Measurements from ENCODE around the gene EFNA1.
"Not testable (repeated sequence)": the region's sequence is repeated elsewhere in the genome, so short reads cannot be mapped to it uniquely, and the experiment has no call there.

Gene EFNA1

DNA sequence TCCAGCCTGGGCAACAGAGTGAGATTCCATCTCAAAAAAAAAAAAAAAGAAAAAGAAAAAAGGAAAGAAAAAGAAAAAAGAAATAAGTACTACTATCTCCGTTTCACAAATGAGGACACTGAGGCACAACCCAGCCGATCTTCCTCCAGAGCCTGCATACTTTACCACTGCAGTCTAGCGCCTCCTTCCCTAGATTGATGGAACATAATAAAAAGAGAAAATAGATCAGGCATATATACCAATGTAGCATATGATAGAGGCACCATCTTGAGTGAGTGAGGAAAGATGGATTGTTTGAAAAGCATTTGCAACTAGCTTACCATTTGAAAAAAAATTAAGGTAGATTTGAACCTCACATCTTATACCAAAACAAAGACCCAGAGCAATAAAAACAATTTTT lies 17.8 kb downstream of the EFNA1 start:
- no peak for DNase-seq (ENCODE audit: low read depth)

DNA sequence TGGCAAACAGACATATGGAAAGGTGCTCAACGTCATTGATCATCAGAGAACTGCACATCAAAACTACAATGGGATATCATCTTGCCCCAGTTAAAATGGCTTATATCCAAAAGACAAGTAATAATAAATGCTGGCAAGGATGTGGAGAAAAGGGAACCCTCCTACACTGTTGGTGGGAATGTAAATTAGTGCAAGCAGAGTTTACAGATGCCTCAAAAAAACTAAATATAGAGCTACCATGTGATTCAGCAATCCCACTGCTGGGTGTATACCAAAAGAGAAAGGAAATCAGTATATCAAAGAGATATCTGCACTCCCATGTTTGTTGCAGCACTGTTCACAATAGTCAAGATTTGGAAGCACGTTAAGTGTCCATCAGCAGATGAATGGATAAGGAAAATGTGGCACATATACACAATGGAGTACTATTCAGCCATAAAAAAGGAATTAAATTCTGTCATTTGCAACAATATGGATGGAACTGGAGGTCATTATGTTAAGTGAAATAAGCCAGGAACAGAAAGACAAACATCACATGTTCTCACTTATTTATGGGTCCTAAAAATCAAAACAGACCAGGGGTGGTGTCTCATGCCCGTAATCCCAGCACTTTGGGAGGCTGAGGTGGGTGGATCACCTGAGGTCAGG lies 28.4 kb downstream of the EFNA1 start:
- DNase-seq (ENCODE audit: low read depth), result not testable (repeated sequence)

DNA sequence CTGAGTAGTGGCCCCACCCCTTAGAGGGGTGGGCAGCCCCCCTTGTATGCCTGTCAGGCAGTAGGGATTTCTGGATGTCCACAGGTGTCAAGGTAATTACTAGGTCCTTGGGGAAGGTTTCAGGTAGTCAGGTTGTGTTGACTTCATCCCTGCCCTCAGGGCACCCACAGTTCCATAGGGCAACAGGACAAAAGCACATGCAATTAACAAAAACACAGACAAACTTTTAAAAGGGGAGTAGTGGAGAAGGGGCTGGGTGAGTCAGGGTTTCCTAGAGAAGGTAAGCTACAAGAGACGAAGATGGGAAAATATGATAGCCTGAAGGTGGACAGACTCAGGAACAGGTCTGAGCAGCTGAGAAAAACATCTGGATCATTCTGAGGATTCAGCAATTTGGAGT lies 31.3 kb downstream of the EFNA1 start:
- no peak for DNase-seq (ENCODE audit: low read depth)

DNA sequence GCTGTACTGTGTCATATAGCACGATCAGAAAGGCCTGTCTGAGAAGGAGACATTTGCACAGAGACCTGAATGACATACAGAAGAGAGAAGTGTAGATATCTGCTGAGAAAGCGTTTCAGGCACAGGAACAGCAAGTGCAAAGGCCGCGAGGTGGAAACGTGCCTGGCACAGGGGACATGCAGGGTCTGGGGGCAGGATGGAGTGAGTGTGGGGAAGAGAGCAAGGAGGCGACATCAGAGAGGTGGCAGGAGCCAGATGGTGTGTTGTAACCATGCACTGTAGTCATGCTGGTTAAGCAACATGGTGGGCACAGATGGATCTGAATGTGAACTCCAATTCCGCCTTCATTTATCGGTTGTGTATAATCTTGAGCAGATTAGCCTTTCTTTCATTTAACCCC lies 32.5 kb downstream of the EFNA1 start:
- no peak for DNase-seq (ENCODE audit: low read depth)

DNA sequence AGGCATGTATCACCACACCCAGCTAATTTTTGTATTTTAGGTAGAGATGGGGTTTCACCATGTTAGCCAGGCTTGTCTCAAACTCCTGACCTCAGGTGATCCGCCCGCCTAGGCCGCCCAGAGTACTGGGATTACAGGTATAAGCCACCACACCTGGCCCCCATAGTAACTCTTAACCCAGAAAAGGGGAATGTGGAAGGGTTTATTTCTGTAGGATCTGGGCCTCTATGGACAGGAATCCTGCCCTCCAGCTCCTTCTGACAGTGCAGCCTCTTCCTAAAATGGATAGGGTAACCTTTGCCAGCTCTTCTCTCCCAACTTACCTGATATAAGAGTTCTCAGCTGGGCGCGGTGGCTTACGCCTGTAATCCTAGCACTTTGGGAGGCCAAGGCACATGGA lies 35.0 kb downstream of the EFNA1 start:
- not testable (repeated sequence) for DNase-seq (ENCODE audit: low read depth)

DNA sequence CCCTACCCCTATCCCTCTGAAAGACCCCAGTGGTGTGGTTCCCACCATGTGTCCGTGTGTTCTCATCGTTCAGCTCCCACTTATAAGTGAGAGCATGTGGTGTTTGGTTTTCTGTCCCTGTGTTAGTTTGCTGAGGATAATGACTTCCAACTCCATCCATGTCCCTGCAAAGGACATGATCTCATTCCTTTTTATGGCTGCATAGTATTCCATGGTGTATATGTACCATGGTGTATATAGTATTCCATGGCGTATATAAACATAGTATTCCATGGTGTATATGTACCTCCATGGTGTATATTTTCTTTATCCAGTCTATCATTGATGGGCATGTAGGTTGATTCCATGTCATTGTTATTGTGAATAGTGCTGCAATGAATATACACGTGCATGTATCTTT lies 36.1 kb downstream of the EFNA1 start:
- not testable (repeated sequence) for DNase-seq (ENCODE audit: low read depth)

DNA sequence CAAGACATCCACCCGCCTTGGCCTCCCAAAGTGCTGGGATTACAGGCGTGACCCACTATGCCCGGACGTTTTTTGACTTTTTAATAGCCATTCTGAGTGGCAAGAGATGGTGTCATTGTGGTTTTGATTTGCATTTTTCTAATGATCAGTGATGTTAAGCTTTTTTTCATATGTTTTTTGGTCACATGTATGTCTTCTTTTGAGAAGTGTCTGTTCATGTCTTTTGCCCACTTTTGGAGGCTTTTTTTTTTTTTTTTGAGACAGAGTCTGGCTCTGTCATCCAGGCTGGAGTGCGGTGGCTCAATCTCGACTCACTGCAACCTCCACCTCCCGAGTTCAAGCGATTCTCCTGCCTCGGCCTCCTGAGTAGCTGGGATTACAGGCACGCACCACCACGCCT lies 36.9 kb downstream of the EFNA1 start:
- not testable (repeated sequence) for DNase-seq (ENCODE audit: low read depth)

DNA sequence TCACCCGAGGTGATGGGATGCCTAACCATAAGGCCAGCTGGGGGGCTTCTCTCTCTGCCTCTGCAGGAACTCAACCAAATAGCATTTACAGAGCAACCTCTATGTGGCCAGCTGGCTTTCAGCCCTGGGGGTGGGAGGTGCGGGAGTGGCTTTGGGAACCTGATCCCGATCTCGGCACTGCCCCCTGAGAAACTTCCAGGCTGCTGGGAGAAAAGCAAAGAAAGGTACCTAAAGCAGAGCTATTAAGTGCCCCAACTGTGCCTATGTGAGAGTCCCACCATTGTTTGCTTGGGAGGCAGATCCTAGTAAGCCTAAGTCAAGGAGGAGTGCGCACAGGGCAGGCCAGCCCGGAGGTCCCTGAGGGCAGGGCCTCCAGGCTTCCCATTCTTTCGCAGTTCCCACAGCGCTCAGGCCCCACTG lies 38.4 kb downstream of the EFNA1 start:
- DNase-seq (ENCODE audit: low read depth), result no peak

DNA sequence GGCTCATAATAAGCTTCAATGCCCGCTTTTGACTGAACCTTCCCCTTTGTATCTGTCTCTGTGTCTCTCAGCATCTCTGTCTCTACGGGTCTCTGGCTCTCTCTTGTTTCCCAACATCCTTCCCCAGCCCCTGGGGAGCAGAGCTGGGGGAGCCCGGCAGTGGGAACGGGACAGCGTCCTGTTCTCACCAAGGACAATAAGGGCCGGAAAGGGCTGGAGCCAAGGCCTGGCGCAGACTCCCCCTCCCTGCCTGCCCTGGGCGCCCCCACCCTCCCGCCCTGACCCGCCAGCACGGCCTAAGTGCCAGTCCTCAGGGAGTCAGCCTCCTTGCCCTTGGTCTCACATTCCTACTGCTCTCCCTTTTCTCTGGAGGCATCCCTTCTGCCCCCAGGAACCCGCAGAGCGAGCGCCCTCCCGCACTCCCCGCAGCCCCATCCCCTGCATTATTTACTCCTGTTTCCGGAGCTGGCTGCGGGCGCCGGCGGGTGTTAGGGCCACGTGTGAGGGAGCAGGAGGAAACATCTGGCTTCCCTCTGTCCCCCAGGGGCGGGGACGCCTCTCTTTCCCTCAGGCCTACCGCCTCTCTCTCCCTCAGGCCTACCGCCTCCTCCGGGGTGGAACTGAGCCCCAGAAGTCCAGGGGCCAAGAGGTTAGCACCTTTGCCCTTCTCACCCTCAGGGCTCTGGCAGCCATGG lies 38.9 kb downstream of the EFNA1 start:
- no peak for DNase-seq (ENCODE audit: low read depth)

DNA sequence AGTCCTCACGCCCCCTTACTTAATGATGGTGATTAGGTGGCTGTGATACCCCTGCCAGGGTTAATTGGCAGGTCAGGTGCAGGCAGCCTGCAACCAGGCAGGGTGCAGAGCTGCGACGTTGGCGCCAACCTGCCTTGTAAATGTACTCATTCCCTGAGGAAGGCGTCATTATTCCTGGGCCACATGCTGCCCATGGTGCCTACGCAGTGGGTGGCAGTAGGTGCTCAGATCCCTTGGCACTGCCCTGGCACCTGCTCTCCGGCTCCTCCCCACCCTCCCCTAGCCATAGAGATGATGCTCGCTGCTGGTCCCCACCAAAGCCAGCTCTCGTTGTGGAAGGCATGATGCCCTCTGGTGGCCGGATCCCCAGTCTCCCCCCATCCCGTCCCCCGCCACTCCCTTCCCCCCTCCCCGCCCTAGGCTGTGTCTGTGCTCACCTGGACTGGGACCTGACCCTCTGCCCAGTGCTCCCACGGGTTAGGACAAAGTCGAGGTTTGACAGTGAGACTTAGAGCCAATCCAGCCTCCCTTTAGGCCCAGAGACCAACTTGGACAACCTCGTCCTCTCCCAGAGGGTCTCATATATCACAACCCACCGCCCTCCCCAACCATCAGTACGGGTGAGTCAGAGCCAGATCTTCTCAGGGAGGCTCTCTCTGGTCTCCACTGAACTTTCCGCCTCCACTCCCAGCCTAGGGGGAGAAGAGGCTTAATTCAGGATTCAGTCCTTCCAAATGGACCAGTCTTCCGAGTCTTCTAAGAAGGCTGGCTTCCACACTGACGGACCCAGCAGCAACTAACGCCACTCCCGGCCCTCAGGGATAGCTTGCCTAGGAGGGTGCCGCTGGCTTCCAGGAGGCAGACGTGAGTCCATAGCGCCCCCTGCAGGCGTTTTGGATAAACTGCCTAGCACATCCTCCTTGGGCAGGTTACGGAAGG lies 39.8 kb downstream of the EFNA1 start:
- DNase-seq (ENCODE audit: low read depth), result peak; percentile 75

DNA sequence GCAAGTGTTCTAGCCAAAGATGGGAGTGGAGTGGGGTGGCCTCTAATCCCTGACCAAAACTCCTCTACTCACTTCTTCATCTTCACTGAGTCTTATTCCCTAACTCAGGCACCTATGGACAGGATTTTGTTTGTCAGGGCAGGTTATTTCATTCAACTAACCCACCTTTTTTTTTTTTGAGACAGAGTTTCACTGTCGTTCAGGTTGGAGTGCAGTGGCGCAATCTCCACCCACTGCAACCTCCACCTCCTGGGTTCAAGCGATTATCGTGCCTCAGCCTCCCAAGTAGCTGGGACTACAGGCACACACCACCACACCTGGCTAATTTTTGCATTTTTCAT lies 40.4 kb downstream of the EFNA1 start:
- DNase-seq (ENCODE audit: low read depth), result not testable (repeated sequence)

DNA sequence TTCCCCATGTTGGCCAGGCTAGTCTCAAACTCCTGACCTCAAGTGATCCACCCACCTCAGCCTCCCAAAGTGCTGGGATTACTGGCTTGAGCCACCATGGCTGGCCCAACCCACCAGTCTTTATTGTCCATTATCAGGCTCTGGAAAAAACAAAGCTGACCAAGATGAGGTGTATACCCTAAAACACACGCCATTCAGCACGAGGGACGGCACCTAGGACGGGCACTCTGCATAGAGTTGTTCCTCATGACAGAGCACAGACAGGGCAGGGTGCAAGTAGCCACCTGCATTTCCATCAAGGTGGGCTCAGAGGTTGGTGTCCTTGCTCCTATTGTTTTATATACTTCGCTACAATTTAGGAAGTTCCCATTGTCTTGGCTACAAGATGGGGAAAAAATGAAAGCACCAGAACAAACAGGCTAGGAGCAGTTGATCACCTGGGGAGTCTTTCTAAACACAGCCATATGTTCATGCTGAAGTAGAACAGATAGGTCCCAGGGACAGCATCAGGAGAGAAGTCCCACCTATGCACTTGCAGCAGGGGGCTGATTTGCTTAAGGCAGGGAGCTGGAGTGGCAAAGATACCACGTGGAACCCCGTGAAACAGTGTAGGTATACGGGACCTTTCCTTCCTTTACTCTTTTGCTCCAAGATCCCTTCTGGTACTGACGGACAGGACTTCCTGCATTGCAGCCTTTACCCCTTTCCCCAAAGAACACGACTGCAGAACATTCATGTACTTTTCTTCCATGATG lies 41.0 kb downstream of the EFNA1 start:
- no peak for DNase-seq (ENCODE audit: low read depth)

DNA sequence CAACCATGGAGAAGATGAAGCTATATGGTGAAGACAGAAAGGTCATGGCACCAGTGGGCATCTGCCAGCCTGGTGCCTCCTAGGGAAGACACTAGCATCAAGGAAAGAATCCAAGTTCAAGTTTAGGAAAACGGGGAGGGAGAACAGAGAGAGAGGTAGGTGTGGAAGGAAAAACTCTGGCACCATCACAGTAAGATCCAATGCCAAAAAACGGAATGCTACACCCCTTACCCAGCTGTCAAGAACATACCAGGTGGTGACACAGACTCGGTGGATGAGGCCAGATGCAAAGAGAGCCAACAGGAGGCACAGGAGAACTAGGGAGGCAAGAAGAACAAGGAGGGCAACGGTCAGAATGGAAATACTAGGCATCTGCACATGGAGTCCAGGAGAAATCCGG lies 41.9 kb downstream of the EFNA1 start:
- no peak for DNase-seq (ENCODE audit: low read depth)

DNA sequence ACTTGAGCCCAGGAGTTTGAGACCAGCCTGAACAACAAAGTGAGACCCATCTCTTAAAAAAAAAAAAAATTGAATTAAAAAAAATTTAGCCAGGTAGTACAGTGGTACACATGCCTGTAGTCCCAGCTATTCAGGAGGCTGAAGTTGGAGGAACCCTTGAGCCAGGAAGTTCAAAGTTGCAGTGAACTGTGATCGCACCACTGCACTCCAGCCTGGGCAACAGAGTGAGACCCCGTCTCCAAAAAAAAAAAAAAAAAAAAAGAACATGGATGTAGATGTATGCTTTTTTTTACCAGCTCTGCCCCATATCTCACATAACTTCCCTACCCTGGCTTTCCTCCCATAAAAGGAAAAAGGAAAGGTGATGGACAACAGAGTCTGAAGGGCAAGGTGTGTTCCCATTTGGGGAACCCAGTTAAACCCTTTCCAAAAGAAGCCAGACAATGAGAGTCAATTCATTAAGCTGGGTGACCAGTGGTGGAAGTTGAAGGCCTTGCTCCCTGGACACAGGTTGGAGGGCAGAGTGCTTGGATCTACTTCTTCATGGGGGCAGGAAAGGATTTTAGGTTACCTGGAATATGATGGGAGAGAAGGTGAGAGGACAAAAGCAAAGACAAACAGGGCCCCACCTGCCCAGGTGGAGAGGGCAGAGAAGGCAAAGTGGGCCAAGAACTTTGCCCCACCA lies 42.6 kb downstream of the EFNA1 start:
- no peak for DNase-seq (ENCODE audit: low read depth)

DNA sequence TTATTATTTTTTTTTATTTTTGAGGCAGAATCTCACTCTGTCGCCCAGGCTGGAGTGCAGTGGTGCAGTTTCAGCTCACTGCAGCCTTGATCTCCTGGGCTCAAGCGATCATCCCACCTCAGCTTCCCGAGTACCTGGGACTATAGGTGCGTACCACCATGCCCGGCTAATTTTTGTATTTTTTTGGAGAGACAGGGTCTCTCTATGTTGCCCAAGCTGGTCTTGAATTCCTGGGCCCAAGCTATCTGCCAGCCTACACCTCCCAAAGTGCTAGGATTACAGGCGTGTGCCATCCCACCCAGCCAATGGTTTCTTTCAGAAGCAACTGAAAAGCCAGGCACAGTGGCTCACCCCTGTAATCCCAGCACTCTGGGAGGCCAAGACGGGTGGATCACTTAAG lies 43.1 kb downstream of the EFNA1 start:
- no peak for DNase-seq (ENCODE audit: low read depth)

DNA sequence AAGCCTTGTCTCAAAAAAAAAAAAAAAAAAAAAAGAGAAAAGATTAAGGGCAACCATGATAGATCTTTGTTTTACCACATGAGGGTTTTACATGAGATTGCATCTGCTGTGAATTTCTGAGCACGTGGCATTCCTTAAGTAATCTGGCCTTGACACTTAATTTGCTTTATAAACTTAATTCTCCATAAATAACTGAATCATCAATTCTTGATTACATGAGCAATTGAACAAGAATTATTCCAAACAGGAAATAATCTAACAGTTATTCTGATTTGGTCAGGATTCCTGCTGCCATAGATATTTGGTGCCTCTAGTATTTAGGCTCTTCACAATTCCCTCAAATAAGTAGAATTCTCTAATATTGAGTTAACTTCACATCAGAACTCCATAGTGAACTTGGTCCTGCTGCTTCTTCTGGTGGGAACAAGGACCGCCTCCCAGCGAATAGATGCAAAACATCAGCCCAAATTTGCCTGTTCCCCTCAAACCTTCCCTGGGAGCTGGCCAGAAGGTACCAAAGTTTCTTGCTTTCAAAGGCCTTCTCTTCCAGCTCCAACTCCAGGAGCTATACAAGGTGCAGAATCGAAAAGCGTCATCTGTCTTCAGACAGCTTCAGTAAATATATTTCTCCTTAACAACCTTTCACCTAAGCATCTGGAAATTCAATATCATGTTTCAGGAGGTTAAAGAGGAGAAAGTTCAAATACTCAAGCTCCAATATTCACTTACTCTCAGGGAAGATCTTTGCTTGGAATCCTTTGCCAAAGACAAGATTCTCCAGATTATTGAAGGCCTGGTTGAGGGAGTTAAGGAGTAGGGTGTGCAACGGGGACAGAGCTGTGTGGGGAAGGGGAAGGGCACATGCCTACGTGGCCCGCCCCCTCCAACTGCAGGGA lies 44.4 kb downstream of the EFNA1 start:
- DNase-seq (ENCODE audit: low read depth), result no peak

DNA sequence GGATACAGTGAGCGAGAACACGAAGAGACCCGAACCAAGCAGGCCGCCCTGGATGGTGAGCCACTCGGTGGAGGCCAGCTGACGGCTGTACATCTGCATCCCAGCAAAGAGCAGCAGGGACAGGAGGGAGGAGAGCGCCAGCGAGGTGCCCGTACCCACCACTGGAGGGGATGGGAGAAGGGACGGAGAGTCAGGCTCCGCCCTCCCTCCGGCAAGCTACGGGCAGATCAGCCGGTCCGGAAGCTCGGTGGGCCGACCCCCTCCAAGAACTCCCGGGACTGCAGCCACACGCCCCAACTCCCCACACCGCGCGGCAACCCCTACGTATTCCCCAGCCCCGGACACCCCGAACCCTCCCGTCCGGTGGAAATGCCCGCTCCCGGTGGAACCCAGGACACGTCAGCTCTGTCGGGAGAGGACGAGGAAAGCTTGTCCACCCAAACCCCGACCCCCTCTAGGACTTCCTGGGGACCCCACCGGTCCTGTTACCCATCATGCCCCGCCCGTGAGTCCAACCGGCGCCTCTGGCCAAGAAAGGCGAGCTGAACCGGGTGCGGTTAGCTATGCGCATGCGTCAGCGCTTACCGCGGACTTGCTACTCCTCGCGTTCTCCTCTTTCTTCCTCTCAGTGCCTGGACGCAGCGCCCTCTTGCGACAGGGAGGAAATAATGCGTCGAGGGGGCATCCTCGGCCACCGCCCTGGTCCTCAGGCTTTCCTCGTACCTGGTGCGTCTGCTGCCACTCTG lies 45.2 kb downstream of the EFNA1 start, which contains the start of gene KRTCAP2:
TSS of gene KRTCAP2 (minus strand) at position 573 of the 746 bp plus-strand sequence. CDS start at position 493, 80 bp downstream.
- peak; percentile 94 for DNase-seq (ENCODE audit: low read depth)

DNA sequence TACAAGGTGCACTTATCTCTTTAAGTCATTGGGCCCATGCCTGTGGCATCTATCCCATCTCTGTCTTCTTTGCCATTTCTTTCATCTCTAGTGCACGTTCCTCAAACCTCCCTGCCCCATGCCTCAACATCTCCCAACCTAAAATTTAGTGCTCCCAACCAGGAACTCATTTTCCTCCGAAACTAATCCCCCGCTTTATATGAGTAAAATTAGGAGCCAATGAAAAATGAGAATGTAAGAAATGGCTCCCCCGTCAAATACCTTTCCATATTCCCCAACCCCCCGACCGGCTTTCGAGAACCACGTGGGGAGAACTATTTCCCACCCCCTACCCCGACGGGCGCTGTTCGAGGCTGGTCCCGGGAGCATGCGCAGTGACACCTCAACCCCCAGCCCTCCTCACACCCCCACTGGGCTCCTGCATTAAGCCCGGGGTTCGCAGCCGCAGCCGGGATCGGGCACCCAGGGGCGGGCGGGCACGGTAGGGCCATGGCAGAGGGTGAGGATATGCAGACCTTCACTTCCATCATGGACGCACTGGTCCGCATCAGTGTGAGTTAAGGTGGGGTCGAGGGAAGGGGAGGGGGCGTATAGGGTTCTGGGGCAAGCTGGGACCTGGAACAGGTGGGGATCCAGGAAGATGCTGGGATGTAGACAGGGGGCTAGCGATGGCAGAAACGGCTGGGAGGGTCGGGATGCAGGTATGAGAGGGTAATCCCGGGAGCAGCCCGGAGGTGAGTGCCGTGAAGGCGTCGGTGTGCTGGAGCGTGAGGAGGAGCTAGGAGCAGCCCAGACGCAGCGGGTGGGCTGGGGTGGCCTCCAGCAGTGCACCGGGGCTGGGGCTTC lies 46.0 kb downstream of the EFNA1 start, which contains the start of gene TRIM46:
TSS of gene TRIM46 (plus strand) at position 372 of the 846 bp plus-strand sequence. CDS start at position 490, 118 bp downstream.
- peak; percentile 64 for DNase-seq (ENCODE audit: low read depth)

Data from activated T-cell treated with anti-CD3 and anti-CD28 coated beads for 24 hours (primary cell).